Measurements from ENCODE around the gene VEZF1. TPM values are rescaled to one million over a fixed set of nuclear protein-coding genes. Genes with fewer than 3 reads are reported as not detected.

VEZF1 gene
- total and polyA plus RNA-seq, 7 donors, result 30.6 to 92.5 (median 50.5) TPM

- Histone ChIP-seq H3K4me3 (no peak overlapping the region), H3K27me3 (ENCODE audit: insufficient read depth in 3 of 3, low read length in 2 of 3) (no peaks in the 10 kb centered on the region), H3K9me3 (no peaks in the 10 kb centered on the region), H3K4me1 (peaks cover 78% of the 10 kb centered on the region), H3K27ac (peak overlapping the region; percentile 73), H3K36me3 (ENCODE audit: insufficient read depth in 1 of 2, low read depth in 1 of 2) (no peaks in the 10 kb centered on the region)
- WGBS, 3 donors, result 74 to 84% (median 78%) methylated on average over 5 of the region's 5 CpGs
- ATAC-seq (no peak), DNase-seq (peak in 1 of 2 donors; percentile 13)
- TF ChIP-seq, protein P1, sequence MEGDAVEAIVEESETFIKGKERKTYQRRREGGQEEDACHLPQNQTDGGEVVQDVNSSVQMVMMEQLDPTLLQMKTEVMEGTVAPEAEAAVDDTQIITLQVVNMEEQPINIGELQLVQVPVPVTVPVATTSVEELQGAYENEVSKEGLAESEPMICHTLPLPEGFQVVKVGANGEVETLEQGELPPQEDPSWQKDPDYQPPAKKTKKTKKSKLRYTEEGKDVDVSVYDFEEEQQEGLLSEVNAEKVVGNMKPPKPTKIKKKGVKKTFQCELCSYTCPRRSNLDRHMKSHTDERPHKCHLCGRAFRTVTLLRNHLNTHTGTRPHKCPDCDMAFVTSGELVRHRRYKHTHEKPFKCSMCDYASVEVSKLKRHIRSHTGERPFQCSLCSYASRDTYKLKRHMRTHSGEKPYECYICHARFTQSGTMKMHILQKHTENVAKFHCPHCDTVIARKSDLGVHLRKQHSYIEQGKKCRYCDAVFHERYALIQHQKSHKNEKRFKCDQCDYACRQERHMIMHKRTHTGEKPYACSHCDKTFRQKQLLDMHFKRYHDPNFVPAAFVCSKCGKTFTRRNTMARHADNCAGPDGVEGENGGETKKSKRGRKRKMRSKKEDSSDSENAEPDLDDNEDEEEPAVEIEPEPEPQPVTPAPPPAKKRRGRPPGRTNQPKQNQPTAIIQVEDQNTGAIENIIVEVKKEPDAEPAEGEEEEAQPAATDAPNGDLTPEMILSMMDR (IDR thresholded peaks at IDR 0.05), result no peak
- intact Hi-C loops (cut with DNase I), result no loop called here
These were observed 57.8 kb downstream of the VEZF1 start for GRCh38 chr17:57930239-57930638.

DNA sequence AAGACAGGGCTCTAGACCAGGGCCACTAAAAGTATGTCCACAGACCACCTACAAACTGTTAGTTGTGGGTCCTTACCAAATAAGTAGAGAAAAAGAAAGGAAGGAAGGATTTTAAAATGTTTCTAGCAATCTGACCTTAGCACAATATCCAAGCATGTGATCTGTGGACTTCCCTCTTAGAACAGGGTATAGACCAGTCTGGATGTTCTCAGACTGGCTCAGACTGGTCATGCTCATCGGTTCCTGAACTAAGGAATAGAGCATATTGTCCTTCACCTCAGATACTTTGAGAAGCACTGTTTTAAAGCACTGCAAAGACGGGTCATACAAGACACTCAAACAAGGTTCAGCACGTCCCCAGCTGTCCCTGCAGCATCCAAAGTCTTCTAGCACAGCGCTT lies 58.7 kb downstream of the VEZF1 start:
- ATAC-seq, result no peak

GRCh38 chr17:57928928-57929327 lies 59.1 kb downstream of the VEZF1 start:
- WGBS, 3 donors, result 48 to 50% (median 48%) methylated on average over 5 of the region's 5 CpGs
- intact Hi-C loops (cut with DNase I), result no loop called here
- TF ChIP-seq, protein P1 (IDR thresholded peaks at IDR 0.05), result no peak
- no peaks in the 10 kb centered on the region for H3K27me3 ChIP-seq (ENCODE audit: insufficient read depth in 3 of 3, low read length in 2 of 3)
- H3K4me1 ChIP-seq, result peaks cover 88% of the 10 kb centered on the region
- H3K4me3 ChIP-seq, result no peak overlapping the region
- ATAC-seq (no peak), DNase-seq (no peak)
- H3K36me3 ChIP-seq (ENCODE audit: insufficient read depth in 1 of 2, low read depth in 1 of 2), result no peaks in the 10 kb centered on the region
- H3K27ac ChIP-seq, result peak overlapping the region; percentile 73
- no peaks in the 10 kb centered on the region for H3K9me3 ChIP-seq

More for the DNA sequence above, 58.7 kb downstream of the VEZF1 start:
- TF ChIP-seq, protein P1 (IDR thresholded peaks at IDR 0.05), result no peak
- Histone ChIP-seq H3K4me3 (no peak overlapping the region), H3K9me3 (no peaks in the 10 kb centered on the region), H3K27ac (peak overlapping the region; percentile 73), H3K36me3 (ENCODE audit: insufficient read depth in 1 of 2, low read depth in 1 of 2) (no peaks in the 10 kb centered on the region), H3K4me1 (peaks cover 86% of the 10 kb centered on the region), H3K27me3 (ENCODE audit: insufficient read depth in 3 of 3, low read length in 2 of 3) (no peaks in the 10 kb centered on the region)
- intact Hi-C loops (cut with DNase I), result no loop called here
- WGBS, 3 donors, result 23 to 59% (median 39%) methylated on average over 4 of the region's 4 CpGs
- DNase-seq, result peak in 1 of 2 donors; percentile 30

- H3K4me3 ChIP-seq, result no peak overlapping the region
- ATAC-seq (peak in 3 of 4 donors; percentile 35 to 69 (median 49)), DNase-seq (peak in 1 of 2 donors; percentile 42)
- peak overlapping the region; percentile 73 for H3K27ac ChIP-seq
- WGBS, 3 donors, result 6 to 8% (median 8%) methylated on average over 5 of the region's 5 CpGs
- no peaks in the 10 kb centered on the region for H3K27me3 ChIP-seq (ENCODE audit: insufficient read depth in 3 of 3, low read length in 2 of 3)
- peaks cover 76% of the 10 kb centered on the region for H3K4me1 ChIP-seq
- no peaks in the 10 kb centered on the region for H3K36me3 ChIP-seq (ENCODE audit: insufficient read depth in 1 of 2, low read depth in 1 of 2)
- H3K9me3 ChIP-seq, result no peaks in the 10 kb centered on the region
- TF ChIP-seq, protein P1 (IDR thresholded peaks at IDR 0.05), result no peak
- intact Hi-C loops (cut with DNase I), result no loop called here
These were observed 60.9 kb downstream of the VEZF1 start for GRCh38 chr17:57927048-57927723.

- 38 to 56% (median 46%) methylated on average over 7 of the region's 7 CpGs for WGBS, 3 donors
- Histone ChIP-seq H3K4me3 (no peak overlapping the region), H3K36me3 (ENCODE audit: insufficient read depth in 1 of 2, low read depth in 1 of 2) (no peaks in the 10 kb centered on the region), H3K4me1 (peaks cover 79% of the 10 kb centered on the region), H3K9me3 (no peaks in the 10 kb centered on the region), H3K27ac (peak overlapping the region; percentile 73), H3K27me3 (ENCODE audit: insufficient read depth in 3 of 3, low read length in 2 of 3) (no peaks in the 10 kb centered on the region)
- intact Hi-C loops (cut with DNase I), result no loop called here
- ATAC-seq (no peak), DNase-seq (peak in 1 of 2 donors; percentile 12)
- TF ChIP-seq, protein P1 (IDR thresholded peaks at IDR 0.05), result no peak
These were observed 61.4 kb downstream of the VEZF1 start for GRCh38 chr17:57926723-57927047.
